Activated T-cell treated with anti-CD3 and anti-CD28 coated beads, Interleukin-2, amount 50 U/mL, for 72 hours (primary cell): ENCODE measurements around the gene AP1B1. TPM values are rescaled to one million over a fixed set of nuclear protein-coding genes. Genes with fewer than 3 reads are reported as not detected.

Experiments
- ATAC-seq, 2 donors: fragments of 150-1000 bp; cut with Tn5 transposase; replicated peaks in 1 of 2; 2 replicates each; pipeline ENCODE4 v1.10.0; 2021; ENCODE audit warnings: moderate library complexity in 2 of 2, mild to moderate bottlenecking in 1 of 2
- DNase-seq, 2 donors: peaks; one replicate each; pipeline ENCODE4 v3.0.0; 2021 to 2022; ENCODE audit warnings: mixed read lengths in 1 of 2
- H3K27ac Mint-ChIP-seq: one replicate; pipeline ENCODE4 v1.8.0; 2022; ENCODE audit warnings: mild to moderate bottlenecking, moderate library complexity, mixed read lengths
- H3K27me3 Mint-ChIP-seq: one replicate; pipeline ENCODE4 v1.8.0; 2022; ENCODE audit warnings: low read depth, mixed read lengths
- H3K36me3 Mint-ChIP-seq, 2 donors: one replicate each; pipeline ENCODE4 v1.8.0; 2022; ENCODE audit warnings: mixed read lengths in 2 of 2, mild to moderate bottlenecking in 1 of 2; ENCODE audit not compliant: insufficient read depth in 2 of 2
- H3K4me1 Mint-ChIP-seq: one replicate; pipeline ENCODE4 v1.8.0; 2022; ENCODE audit warnings: low read depth, mixed read lengths
- H3K4me3 Mint-ChIP-seq, 2 donors: one replicate each; pipeline ENCODE4 v1.8.0; 2022; ENCODE audit warnings: mild to moderate bottlenecking in 2 of 2, mixed read lengths in 2 of 2, moderate library complexity in 2 of 2
- H3K9me3 Mint-ChIP-seq, 2 donors: one replicate each; pipeline ENCODE4 v1.8.0; 2022; ENCODE audit warnings: mixed read lengths in 2 of 2
- total RNA-seq, 2 donors: library from RNA; stranded (reverse); gene quantifications; one replicate each; pipeline ENCODE4 v1.2.3, GENCODE V29; 2022

AP1B1 gene
- total RNA-seq, 2 donors from 2014 or later, result 57.9 to 59.8 TPM

DNA sequence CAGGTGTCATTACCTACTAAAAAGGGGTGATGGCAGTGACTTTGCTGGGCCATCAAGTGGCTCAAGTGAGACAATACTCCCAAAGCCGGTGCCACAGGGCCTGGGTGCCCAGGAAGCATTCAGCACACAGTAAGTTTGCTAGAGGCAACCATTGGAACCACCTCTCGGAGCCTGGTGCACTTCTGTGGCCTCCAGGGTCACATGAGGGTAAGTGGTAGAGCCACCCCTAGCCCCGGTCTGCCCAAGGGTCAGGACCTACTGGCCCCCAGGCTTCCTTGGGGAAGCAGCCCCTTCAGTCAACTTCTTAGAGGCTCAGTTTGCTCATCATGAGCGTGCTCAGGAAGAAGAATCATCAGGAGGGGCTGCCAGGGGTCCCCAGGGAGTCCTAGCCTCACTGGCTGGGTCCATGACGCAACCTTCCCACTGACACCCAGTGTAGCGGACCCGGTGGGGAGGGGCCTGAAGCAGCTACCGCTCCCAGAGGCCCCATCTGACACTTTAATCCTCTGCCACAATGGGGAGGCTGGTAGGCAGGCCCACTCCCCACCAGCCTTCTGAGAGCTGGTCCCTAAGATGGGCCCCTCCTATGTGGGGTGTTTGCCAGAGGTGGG is 55.4 kb downstream of the AP1B1 start:
- ATAC-seq, result no peak
- Mint-ChIP-seq H3K36me3 (peaks cover 0 to 2% of the 10 kb centered on the region in 2 donors), H3K27me3 (no peaks in the 10 kb centered on the region), H3K4me3 (no peak overlapping the region), H3K27ac (no peak overlapping the region), H3K9me3 (no peaks in the 10 kb centered on the region), H3K4me1 (no peaks in the 10 kb centered on the region)
- no peak for DNase-seq

- Mint-ChIP-seq H3K4me3 (no peak overlapping the region), H3K9me3 (no peaks in the 10 kb centered on the region), H3K27ac (no peak overlapping the region), H3K36me3 (no peaks in the 10 kb centered on the region), H3K27me3 (no peaks in the 10 kb centered on the region), H3K4me1 (no peaks in the 10 kb centered on the region)
- no peak for DNase-seq
- no peak for ATAC-seq
These were observed 56.6 kb downstream of the AP1B1 start for GRCh38 chr22:29331658-29332300.

DNA sequence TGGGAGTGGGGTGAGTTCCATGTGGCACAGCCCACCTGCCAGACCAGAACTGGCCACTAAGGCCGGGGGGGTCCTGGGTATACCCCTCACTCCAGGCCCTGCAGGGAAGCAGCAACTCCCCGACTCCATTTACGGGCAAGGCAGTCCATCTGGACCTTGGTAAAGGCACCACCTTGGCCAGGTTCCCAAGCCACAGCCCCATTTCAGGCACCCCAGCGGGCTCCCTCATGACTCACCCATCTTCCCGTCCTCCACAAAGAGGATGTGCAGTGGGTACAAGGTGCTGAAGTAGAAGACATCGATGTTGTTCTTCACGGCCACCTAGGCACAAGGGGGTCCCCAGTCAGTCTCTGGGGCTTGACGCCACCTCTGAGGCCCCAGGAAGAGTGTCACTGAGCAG is 57.2 kb downstream of the AP1B1 start:
- no peak overlapping the region for H3K27ac Mint-ChIP-seq
- H3K27me3 Mint-ChIP-seq, result no peaks in the 10 kb centered on the region
- no peaks in the 10 kb centered on the region for H3K4me1 Mint-ChIP-seq
- H3K9me3 Mint-ChIP-seq, result no peaks in the 10 kb centered on the region
- DNase-seq (no peak), ATAC-seq (no peak)
- H3K36me3 Mint-ChIP-seq, result no peaks in the 10 kb centered on the region
- H3K4me3 Mint-ChIP-seq, result no peak overlapping the region

DNA sequence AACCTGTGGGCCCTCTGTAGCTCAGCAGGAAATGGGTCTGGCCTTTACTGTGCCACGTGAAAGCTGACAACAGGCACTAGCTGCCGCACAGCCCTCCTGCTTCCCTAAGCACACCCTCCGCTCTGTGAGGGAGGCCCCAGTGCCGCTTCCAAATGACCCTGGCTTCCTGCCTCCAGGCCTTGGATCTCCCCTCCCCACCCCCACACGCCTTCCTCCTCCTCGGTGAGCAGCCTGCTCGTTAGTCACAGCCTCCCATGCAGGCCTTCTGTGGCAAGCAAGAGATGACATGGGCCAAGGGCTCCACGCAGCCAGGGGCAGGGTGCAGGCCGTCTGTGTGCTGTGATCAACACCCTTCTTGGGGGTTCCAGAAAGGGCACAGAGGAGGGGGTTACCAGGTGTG is 57.6 kb downstream of the AP1B1 start:
- no peak for DNase-seq

DNA sequence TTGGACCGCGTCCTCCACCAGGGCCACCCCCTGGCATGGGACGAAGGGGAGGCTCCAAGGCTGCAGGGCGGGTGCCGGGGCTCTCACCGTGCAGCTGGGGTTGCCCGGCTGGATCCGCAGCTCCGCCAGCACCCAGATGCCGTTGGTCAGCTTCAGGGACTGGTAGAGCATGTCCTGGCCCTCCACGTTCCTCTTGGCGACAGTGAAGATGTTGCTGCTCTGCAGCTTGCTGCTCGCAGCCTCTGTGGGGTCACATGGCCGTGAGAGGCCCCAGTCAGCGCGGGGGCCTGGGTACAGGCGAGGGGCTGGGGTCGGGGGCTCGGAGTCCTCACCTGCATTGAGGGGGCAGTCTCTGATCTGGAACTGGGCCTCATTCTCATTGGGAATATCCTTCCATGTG is 58.1 kb downstream of the AP1B1 start:
- Mint-ChIP-seq H3K36me3 (no peaks in the 10 kb centered on the region), H3K4me1 (no peaks in the 10 kb centered on the region), H3K9me3 (no peaks in the 10 kb centered on the region), H3K27ac (no peak overlapping the region), H3K4me3 (no peak overlapping the region), H3K27me3 (no peaks in the 10 kb centered on the region)
- ATAC-seq, result no peak
- DNase-seq, result no peak

More for the DNA sequence above, 57.6 kb downstream of the AP1B1 start:
- Mint-ChIP-seq H3K27me3 (no peaks in the 10 kb centered on the region), H3K9me3 (no peaks in the 10 kb centered on the region), H3K4me1 (no peaks in the 10 kb centered on the region), H3K27ac (no peak overlapping the region), H3K4me3 (no peak overlapping the region), H3K36me3 (no peaks in the 10 kb centered on the region)
- no peak for ATAC-seq

GRCh38 chr22:29329581-29329980 is 58.8 kb downstream of the AP1B1 start:
- DNase-seq (no peak), ATAC-seq (no peak)
- H3K9me3 Mint-ChIP-seq, result no peaks in the 10 kb centered on the region
- no peaks in the 10 kb centered on the region for H3K36me3 Mint-ChIP-seq
- H3K27me3 Mint-ChIP-seq, result no peaks in the 10 kb centered on the region
- H3K4me1 Mint-ChIP-seq, result no peaks in the 10 kb centered on the region
- no peak overlapping the region for H3K4me3 Mint-ChIP-seq
- no peak overlapping the region for H3K27ac Mint-ChIP-seq

DNA sequence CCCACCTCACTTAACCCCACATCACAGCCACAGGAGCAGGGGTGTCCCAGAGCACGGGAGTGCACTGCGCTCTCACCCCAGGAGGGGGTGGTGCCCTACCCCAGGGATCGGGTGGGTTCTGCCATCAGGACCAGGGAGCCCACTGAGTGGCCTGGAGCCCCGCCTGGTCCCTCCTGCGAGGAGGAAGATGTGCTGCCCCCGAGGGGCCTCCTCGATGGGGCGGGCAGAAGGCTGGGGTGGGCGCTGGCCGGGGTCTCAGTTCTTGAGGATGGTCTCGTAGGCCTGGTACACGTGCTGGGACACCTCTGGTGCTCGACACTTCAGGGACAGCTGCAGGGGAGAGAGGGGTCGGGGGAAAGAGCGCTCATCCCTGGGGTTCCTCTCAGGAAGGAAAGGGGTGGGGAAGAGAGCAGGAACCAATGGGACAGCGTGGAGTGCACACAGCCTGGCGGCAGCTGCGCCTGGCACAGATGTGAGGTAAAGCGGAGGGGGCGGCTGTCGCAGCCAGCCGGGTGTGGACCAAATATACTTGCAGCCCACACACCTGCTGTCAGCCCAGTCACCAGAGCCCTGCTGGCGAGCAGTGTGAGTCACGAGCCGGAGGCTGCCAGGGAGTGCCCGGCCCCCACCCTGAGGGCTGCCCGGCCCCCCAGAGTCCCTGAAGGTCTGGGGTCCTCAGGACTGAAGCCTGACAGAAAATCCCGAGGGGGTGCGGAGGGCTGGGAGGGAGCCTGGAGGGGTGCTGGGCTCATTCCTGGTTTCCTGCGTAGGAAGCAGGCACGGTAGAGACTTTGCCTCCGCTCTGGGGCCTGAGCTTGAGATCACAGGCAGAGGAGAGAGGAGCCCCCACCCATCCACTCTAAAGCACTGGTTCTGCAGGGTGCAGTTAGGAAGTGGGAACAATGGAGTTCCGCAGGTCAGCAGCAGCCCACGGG is 59.5 kb downstream of the AP1B1 start:
- DNase-seq (no peak), ATAC-seq (no peak)
- H3K36me3 Mint-ChIP-seq, result no peaks in the 10 kb centered on the region
- H3K4me1 Mint-ChIP-seq, result no peaks in the 10 kb centered on the region
- no peak overlapping the region for H3K4me3 Mint-ChIP-seq
- H3K9me3 Mint-ChIP-seq, result no peaks in the 10 kb centered on the region
- no peaks in the 10 kb centered on the region for H3K27me3 Mint-ChIP-seq
- no peak overlapping the region for H3K27ac Mint-ChIP-seq

- no peaks in the 10 kb centered on the region for H3K36me3 Mint-ChIP-seq
- no peak for ATAC-seq
- H3K27me3 Mint-ChIP-seq, result no peaks in the 10 kb centered on the region
- H3K4me1 Mint-ChIP-seq, result no peaks in the 10 kb centered on the region
- no peak overlapping the region for H3K27ac Mint-ChIP-seq
- no peak overlapping the region for H3K4me3 Mint-ChIP-seq
- DNase-seq, result no peak
- no peaks in the 10 kb centered on the region for H3K9me3 Mint-ChIP-seq
These were observed 60.3 kb downstream of the AP1B1 start for GRCh38 chr22:29328055-29328454.

DNA sequence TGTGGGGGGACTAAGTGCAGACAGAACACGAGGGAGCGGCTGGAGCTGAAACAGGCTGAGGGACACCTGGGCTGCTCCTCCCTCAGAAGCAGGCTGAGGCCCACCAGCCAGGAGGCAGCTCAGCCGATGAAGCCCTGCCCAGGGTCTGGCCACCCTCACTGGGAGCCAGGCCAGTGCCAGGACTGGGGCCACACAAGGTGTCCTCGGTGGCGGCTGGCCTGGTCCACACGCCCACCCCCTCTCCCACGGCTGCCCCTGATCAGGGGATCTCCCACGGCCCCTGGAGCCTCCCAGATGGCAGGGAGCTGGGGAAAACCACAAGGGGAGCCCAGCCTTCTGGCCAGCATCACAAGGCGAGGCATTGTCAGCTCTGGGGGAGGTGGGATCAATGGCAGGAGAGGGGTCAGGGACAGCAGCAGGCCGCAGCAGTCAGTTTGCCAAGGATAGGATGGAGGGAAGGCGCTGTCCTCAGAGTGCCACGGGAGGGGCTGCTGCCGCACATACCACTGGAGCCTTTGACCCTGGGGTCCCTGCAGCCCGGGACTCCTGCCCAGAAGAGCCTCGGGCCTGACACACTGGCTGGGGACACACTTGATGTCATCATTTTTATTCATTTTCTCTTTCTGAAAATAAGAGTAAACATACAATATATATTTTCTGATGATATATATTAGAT is 61.1 kb downstream of the AP1B1 start:
- Mint-ChIP-seq H3K9me3 (no peaks in the 10 kb centered on the region), H3K27me3 (no peaks in the 10 kb centered on the region), H3K4me3 (no peak overlapping the region), H3K4me1 (no peaks in the 10 kb centered on the region), H3K36me3 (no peaks in the 10 kb centered on the region), H3K27ac (no peak overlapping the region)
- ATAC-seq (no peak), DNase-seq (no peak)

DNA sequence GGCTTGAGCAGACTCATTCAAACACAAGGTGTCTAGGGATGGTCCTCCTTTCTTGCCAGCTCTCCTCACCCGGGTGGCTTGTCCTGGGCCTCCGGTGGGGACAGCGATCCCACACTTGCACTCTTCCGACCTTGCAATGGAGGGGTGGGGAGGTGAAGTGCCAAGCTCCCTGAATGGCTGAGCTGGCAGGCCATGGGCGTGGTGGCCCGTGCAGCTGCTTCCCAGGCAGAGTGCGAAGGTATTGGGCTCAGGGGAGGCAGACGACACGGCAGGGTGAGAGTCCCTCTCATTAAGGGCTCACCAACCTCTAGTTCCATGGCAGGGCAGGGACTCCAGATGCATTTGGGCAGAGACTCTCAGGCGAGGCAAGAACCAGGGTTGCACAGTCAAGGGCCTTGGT is 61.9 kb downstream of the AP1B1 start:
- Mint-ChIP-seq H3K4me1 (no peaks in the 10 kb centered on the region), H3K27ac (no peak overlapping the region), H3K36me3 (no peaks in the 10 kb centered on the region), H3K9me3 (no peaks in the 10 kb centered on the region), H3K27me3 (no peaks in the 10 kb centered on the region), H3K4me3 (no peak overlapping the region)
- no peak for ATAC-seq
- DNase-seq, result no peak

- Mint-ChIP-seq H3K27me3 (no peaks in the 10 kb centered on the region), H3K4me3 (no peak overlapping the region), H3K9me3 (no peaks in the 10 kb centered on the region), H3K36me3 (no peaks in the 10 kb centered on the region), H3K27ac (no peak overlapping the region), H3K4me1 (no peaks in the 10 kb centered on the region)
- ATAC-seq (no peak), DNase-seq (no peak)
These were observed 62.5 kb downstream of the AP1B1 start for GRCh38 chr22:29325785-29326315.

DNA sequence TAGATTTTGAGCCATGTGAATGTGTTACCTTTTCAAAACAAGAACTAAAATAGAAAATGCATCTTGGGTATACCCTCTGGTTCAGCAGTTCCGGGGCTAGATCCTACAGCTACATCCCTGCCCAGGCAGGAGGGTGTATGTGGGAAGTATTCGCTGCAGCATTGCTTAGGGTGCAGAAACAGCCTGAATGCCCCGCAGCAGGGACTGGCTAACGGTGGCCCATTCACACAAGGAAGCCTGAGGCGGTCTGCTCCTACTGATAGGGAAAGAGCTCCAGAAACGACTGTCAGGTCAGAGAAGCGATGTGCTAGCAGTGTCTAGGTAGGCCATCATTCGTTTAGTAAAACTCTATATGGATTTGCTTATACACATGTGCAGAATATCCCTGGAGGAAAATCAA is 63.0 kb downstream of the AP1B1 start:
- no peak for ATAC-seq
- no peaks in the 10 kb centered on the region for H3K4me1 Mint-ChIP-seq
- H3K36me3 Mint-ChIP-seq, result no peaks in the 10 kb centered on the region
- no peak overlapping the region for H3K27ac Mint-ChIP-seq
- no peaks in the 10 kb centered on the region for H3K9me3 Mint-ChIP-seq
- no peak overlapping the region for H3K4me3 Mint-ChIP-seq
- H3K27me3 Mint-ChIP-seq, result no peaks in the 10 kb centered on the region
- DNase-seq, result no peak

GRCh38 chr22:29323641-29324040 is 64.7 kb downstream of the AP1B1 start:
- H3K9me3 Mint-ChIP-seq, result no peaks in the 10 kb centered on the region
- no peak for DNase-seq
- H3K4me3 Mint-ChIP-seq, result no peak overlapping the region
- no peaks in the 10 kb centered on the region for H3K27me3 Mint-ChIP-seq
- H3K36me3 Mint-ChIP-seq, result no peaks in the 10 kb centered on the region
- ATAC-seq, result no peak
- no peaks in the 10 kb centered on the region for H3K4me1 Mint-ChIP-seq
- no peak overlapping the region for H3K27ac Mint-ChIP-seq
